Suprapubic skin (tissue), 4 donors: ENCODE data around the gene SLC6A19. TPM values are rescaled to one million over a fixed set of nuclear protein-coding genes. Genes with fewer than 3 reads are reported as not detected.

Experiments used
- DNase-seq, 2 donors: peaks; one replicate each; pipeline ENCODE4 v3.0.0-alpha.2; 2019; ENCODE audit warnings: low spot score in 2 of 2
- H3K27ac ChIP-seq: fragments of 200-600 bp; sonication (generic); one replicate; pipeline ENCODE4 v1.5.1; 2019
- H3K27me3 ChIP-seq: fragments of 200-600 bp; sonication (generic); one replicate; pipeline ENCODE4 v1.5.1; 2019
- H3K36me3 ChIP-seq: fragments of 200-600 bp; sonication (generic); one replicate; pipeline ENCODE4 v1.5.1; 2019
- H3K4me1 ChIP-seq: fragments of 200-600 bp; sonication (generic); one replicate; pipeline ENCODE4 v1.5.1; 2019
- H3K4me3 ChIP-seq: fragments of 200-600 bp; sonication (generic); one replicate; pipeline ENCODE4 v1.5.1; 2019; ENCODE audit warnings: mild to moderate bottlenecking
- H3K9me3 ChIP-seq: fragments of 200-600 bp; sonication (generic); one replicate; pipeline ENCODE4 v1.5.1; 2019
- EP300 ChIP-seq: sonication (generic); formaldehyde crosslinking; IDR thresholded peaks from one replicate; pipeline ENCODE4 v1.6.1; 2017; ENCODE audit warnings: antibody characterized with exemption
- POLR2A ChIP-seq, 2 donors: fragments of 450-650 bp; IDR thresholded peaks; one replicate each; pipeline ENCODE4 v1.6.1; 2017; ENCODE audit warnings: antibody characterized with exemption in 2 of 2, mild to moderate bottlenecking in 2 of 2, moderate library complexity in 2 of 2
- POLR2AphosphoS5 ChIP-seq, 3 donors: sonication (generic); formaldehyde crosslinking; IDR thresholded peaks; one replicate each; pipeline ENCODE4 v1.6.1; 2017; ENCODE audit warnings: antibody characterized with exemption in 3 of 3
- WGBS: methylation state at CpG from one replicate; pipeline ENCODE4 v1.1.5; 2018; 5-methylcytosine and 5-hydroxymethylcytosine counted together
- total RNA-seq, 4 donors: library from RNA; depleted of rRNA; stranded (reverse); fragments of >200 nt; gene quantifications; one replicate each; pipeline ENCODE4 v1.1.0, GENCODE V29; 2016
- TF ChIP-seq, protein P1 (sequence below), 2 donors: fragments of 200-600 bp in 1 of 2; fragments of 450-650 bp in 1 of 2; sonication (generic) in 1 of 2; IDR thresholded peaks; one replicate each; pipeline ENCODE4 v1.5.1; 2016 to 2019; ENCODE audit warnings: antibody characterized with exemption in 2 of 2, mild to moderate bottlenecking in 1 of 2, moderate library complexity in 1 of 2

The SLC6A19 gene
- total RNA-seq, 4 donors from 2014 or later = 0.23 TPM; not detected in 3

DNA sequence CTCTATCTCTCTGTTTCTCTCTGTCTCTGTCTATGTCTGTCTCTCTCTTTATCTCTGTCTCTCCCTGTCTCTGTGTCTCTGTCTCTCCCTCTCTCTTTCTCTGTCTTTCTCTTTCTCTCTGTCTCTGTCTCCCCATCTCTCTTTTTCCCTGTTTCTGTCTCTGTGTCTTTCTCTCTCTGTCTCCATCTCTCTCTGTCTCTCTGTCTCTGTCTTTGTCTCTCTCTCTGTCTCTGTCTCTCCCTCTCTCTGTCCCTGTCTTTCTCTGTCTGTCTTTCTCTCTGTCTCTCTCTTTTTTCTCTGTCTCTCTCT lies 2.1 kb upstream of the SLC6A19 start:
- no peak for TF ChIP-seq EP300
- no peak for TF ChIP-seq POLR2A (IDR thresholded peaks at IDR 0.05)
- TF ChIP-seq POLR2AphosphoS5 (IDR thresholded peaks at IDR 0.05) = no peak
- TF ChIP-seq, protein P1, sequence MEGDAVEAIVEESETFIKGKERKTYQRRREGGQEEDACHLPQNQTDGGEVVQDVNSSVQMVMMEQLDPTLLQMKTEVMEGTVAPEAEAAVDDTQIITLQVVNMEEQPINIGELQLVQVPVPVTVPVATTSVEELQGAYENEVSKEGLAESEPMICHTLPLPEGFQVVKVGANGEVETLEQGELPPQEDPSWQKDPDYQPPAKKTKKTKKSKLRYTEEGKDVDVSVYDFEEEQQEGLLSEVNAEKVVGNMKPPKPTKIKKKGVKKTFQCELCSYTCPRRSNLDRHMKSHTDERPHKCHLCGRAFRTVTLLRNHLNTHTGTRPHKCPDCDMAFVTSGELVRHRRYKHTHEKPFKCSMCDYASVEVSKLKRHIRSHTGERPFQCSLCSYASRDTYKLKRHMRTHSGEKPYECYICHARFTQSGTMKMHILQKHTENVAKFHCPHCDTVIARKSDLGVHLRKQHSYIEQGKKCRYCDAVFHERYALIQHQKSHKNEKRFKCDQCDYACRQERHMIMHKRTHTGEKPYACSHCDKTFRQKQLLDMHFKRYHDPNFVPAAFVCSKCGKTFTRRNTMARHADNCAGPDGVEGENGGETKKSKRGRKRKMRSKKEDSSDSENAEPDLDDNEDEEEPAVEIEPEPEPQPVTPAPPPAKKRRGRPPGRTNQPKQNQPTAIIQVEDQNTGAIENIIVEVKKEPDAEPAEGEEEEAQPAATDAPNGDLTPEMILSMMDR (IDR thresholded peaks at IDR 0.05) = no peak
- no peak overlapping the region for H3K27ac ChIP-seq
- H3K9me3 ChIP-seq = no peaks in the 10 kb centered on the region
- DNase-seq = no peak
- H3K4me1 ChIP-seq = no peaks in the 10 kb centered on the region
- H3K27me3 ChIP-seq = peaks cover 90% of the 10 kb centered on the region
- no peak overlapping the region for H3K4me3 ChIP-seq
- H3K36me3 ChIP-seq = no peaks in the 10 kb centered on the region

DNA sequence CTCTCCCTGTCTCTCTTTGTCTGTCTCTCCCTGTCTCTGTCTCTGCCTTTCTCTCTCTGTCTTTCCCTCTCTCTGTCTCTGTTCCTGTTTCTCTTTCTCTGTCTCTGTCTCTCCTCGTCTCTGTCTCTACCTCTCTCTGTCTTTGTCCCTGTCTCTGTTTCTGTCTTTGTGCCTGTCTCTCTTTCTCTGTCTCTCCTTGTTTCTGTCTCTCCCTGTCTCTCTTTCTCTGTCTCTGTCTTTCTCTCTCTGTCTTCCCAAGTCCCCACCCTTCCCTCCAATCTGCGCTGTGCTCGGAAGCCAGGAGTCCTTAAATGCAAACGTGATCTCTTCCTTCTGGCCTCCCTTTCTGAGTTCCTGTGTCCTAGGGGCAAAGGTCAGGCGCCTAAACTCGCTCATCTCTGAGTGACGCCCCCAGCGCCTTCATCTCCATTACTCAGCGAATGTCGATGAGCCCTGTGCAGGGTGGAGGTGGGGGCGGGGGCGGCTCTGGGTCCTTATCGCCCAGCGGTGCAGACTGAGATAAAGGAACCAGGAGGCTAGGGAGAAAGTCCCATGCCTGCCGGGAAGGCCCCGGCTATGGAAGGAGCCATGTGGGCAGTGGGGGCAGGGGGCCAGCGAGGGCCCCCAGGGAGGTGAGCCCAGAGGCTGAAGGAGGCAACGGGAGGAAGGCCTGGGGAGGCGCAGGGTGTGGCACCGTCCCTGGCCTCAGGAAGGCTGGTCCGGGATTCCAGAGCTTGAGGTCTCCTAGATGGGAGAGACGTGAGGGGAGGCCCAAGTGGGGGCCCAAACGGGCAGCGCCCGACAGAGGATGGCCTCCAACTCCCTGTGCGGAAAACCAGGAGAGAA lies 1.5 kb upstream of the SLC6A19 start:
- WGBS = 46% methylated on average over 26 of the region's 26 CpGs
- Histone ChIP-seq H3K27me3 (peaks cover 92% of the 10 kb centered on the region), H3K4me3 (no peak overlapping the region), H3K9me3 (no peaks in the 10 kb centered on the region), H3K36me3 (no peaks in the 10 kb centered on the region), H3K27ac (no peak overlapping the region), H3K4me1 (no peaks in the 10 kb centered on the region)
- TF ChIP-seq EP300 = no peak
- no peak for TF ChIP-seq POLR2A (IDR thresholded peaks at IDR 0.05)
- no peak for TF ChIP-seq POLR2AphosphoS5 (IDR thresholded peaks at IDR 0.05)
- TF ChIP-seq, protein P1 (IDR thresholded peaks at IDR 0.05) = no peak
- DNase-seq = no peak

- Histone ChIP-seq H3K36me3 (no peaks in the 10 kb centered on the region), H3K9me3 (no peaks in the 10 kb centered on the region), H3K4me3 (no peak overlapping the region), H3K27ac (no peak overlapping the region), H3K4me1 (no peaks in the 10 kb centered on the region), H3K27me3 (peaks cover 94% of the 10 kb centered on the region)
- DNase-seq = no peak
- TF ChIP-seq POLR2AphosphoS5 (IDR thresholded peaks at IDR 0.05) (no peak), EP300 (no peak), POLR2A (IDR thresholded peaks at IDR 0.05) (no peak)
- TF ChIP-seq, protein P1 (IDR thresholded peaks at IDR 0.05) = no peak
- whole genome bisulfite sequencing = 85% methylated on average over 4 of the region's 28 CpGs
These were observed 684 bp upstream of the SLC6A19 start for GRCh38 chr5:1200495-1201326.

DNA sequence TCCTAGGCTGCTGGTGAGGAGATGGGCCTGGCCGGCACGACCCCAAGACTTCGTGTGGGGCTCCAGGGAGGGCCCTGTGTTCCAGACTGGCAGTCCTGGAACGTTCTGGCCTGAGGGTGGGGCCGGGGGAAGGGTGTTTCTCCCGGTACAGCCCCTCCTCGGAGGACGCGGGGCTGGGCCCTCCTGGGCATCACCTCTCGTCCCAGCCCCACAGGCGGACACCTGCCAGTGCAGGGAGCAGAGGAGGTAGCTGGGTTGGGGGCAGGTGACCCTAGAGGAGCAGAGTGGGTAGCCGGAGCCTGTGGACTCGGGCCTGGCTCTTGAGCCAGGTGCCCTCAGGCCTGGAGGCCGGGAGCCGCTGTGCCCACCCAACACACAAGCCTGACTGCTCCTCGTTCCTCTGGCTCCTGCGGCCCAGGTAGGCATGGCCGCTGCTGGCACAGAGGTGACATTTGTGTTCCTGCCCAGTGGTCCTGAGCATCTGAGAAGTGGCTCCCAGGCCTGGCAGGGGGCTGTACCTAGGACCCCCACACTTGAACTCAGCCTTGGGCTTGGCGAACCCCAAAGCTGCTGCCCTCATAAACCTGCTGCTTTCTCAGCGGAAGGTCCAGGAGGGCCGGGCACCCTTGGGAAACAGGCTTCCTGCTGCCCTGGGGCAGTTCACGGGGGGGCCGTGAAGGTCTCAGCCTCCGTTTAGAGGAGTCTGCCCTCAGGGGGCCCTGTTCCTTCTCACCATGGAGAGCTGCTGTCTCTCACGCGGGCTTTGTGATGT lies 817 bp downstream of the SLC6A19 start:
- Histone ChIP-seq H3K4me1 (no peaks in the 10 kb centered on the region), H3K27ac (no peak overlapping the region), H3K9me3 (no peaks in the 10 kb centered on the region), H3K4me3 (no peak overlapping the region), H3K36me3 (no peaks in the 10 kb centered on the region), H3K27me3 (peaks cover 96% of the 10 kb centered on the region)
- WGBS = 45% methylated on average over 12 of the region's 26 CpGs
- DNase-seq = no peak
- TF ChIP-seq POLR2AphosphoS5 (IDR thresholded peaks at IDR 0.05) (no peak), POLR2A (IDR thresholded peaks at IDR 0.05) (no peak), EP300 (no peak)
- TF ChIP-seq, protein P1 (IDR thresholded peaks at IDR 0.05) = no peak
